K562 (cell line): Measurements from ENCODE around the gene KRTAP10-4. TPM values are rescaled to one million over a fixed set of nuclear protein-coding genes. Genes with fewer than 3 reads are reported as not detected.

Experiments
- ATAC-seq: fragments of 200-7000 bp; cut with Tn5 transposase; 3 replicates; pipeline ENCODE4 v1.9.1; 2020; ENCODE audit warnings: moderate library complexity
- BruUV-seq: library from RNA; stranded (reverse); fragments of 400-500 nt; replicated peaks from 2 replicates; lab custom pipeline; 2021; lab: Mats Ljungman, UMichigan
- CTCF ChIA-PET: fragments of 300-600 bp; formaldehyde crosslinking; extraction: SDS; loops from one replicate; lab custom pipeline; 2021; ENCODE audit warnings: low intra/inter-chr PET ratio; lab: Yijun Ruan, JAX
- POLR2A ChIA-PET: fragments of 300-600, 350-650 bp; sonication (Branson Sonifier 250); formaldehyde crosslinking; extraction: SDS; loops from one replicate; lab custom pipeline; 2021; ENCODE audit warnings: antibody characterized with exemption, inconsistent platforms; lab: Yijun Ruan, JAX
- DNase-seq, 4 experiments: peaks; one replicate each; pipeline versions ENCODE4 v3.0.0 to v3.0.0-alpha.2; 2011 to 2018; ENCODE audit warnings: low spot score in 3 of 4, mixed read lengths in 3 of 4; ENCODE audit errors: extremely low read depth in 1 of 4
- FAIRE-seq: peaks from 2 replicates; lab custom pipeline; 2011; peaks lifted over from hg19 to GRCh38; lab: Jason Lieb, UNC
- H2AFZ ChIP-seq: 2 replicates; pipeline ENCODE4 v1.6.0; 2011; ENCODE audit warnings: low read depth, low read length, control low read depth, inconsistent platforms
- H3K27ac ChIP-seq: fragments of 200-600 bp; 3 replicates; pipeline ENCODE4 v1.8.0; 2011; ENCODE audit warnings: low read depth, mild to moderate bottlenecking, control low read depth, inconsistent platforms, low read length, moderate library complexity, mixed read lengths; ENCODE audit errors: extremely low read depth
- H3K27me3 ChIP-seq, 2 experiments: fragments of 300-600 bp in 1 of 2; 2 replicates in 1 of 2; 3 replicates in 1 of 2; pipeline versions ENCODE4 v1.6.0 to v1.8.0; 2011; ENCODE audit warnings: inconsistent platforms in 2 of 2, low read length in 2 of 2, mild to moderate bottlenecking in 1 of 2, mixed read lengths in 1 of 2, moderate library complexity in 1 of 2; ENCODE audit not compliant: control insufficient read depth in 2 of 2, insufficient read depth in 2 of 2
- H3K36me3 ChIP-seq: fragments of 300-600 bp; 3 replicates; pipeline ENCODE4 v1.8.0; 2011; ENCODE audit warnings: mild to moderate bottlenecking, low read length, inconsistent platforms; ENCODE audit not compliant: control insufficient read depth, insufficient read depth
- H3K4me1 ChIP-seq, 2 experiments: fragments of 200-600 bp in 1 of 2; replicated peaks in 1 of 2; 2 replicates in 1 of 2; 3 replicates in 1 of 2; pipeline versions ENCODE4 v1.5.1 to v1.8.0; 2011; ENCODE audit warnings: inconsistent platforms in 2 of 2, low read length in 2 of 2, mild to moderate bottlenecking in 1 of 2, mixed read lengths in 1 of 2, moderate library complexity in 1 of 2; ENCODE audit not compliant: control insufficient read depth in 2 of 2, insufficient read depth in 2 of 2
- H3K4me2 ChIP-seq: 2 replicates; pipeline ENCODE4 v1.6.1; 2011; ENCODE audit warnings: low read length, control low read depth, inconsistent platforms, mixed read lengths; ENCODE audit not compliant: insufficient read depth
- H3K4me3 ChIP-seq: fragments of 200-600 bp; sonication (generic), shearing (Covaris generic); 2 replicates; pipeline ENCODE4 v1.5.1; 2016; ENCODE audit warnings: control low read depth, inconsistent platforms
- H3K79me2 ChIP-seq: fragments of 200-600 bp; 3 replicates; pipeline ENCODE4 v1.8.0; 2011; ENCODE audit warnings: low read length, inconsistent platforms; ENCODE audit not compliant: control insufficient read depth, insufficient read depth
- H3K9ac ChIP-seq, 2 experiments: 2 replicates each; pipeline versions ENCODE4 v1.6.0 to v1.6.1; 2011; ENCODE audit warnings: low read depth in 2 of 2, low read length in 2 of 2, control low read depth in 1 of 2, inconsistent platforms in 1 of 2, mild to moderate bottlenecking in 1 of 2, mixed read lengths in 1 of 2; ENCODE audit not compliant: insufficient read depth in 1 of 2
- H3K9me1 ChIP-seq: one replicate; pipeline ENCODE4 v1.6.0; 2011; ENCODE audit warnings: inconsistent platforms, mild to moderate bottlenecking, low read length, moderate library complexity; ENCODE audit not compliant: control insufficient read depth, insufficient read depth
- H3K9me3 ChIP-seq: replicated peaks from 2 replicates; pipeline ENCODE4 v1.5.1; 2011; ENCODE audit warnings: low read depth, low read length, inconsistent platforms; ENCODE audit not compliant: control insufficient read depth, insufficient read depth
- H4K20me1 ChIP-seq: replicated peaks from 2 replicates; pipeline ENCODE4 v1.6.1; 2011; ENCODE audit warnings: low read length, inconsistent platforms, mixed read lengths; ENCODE audit not compliant: control insufficient read depth, insufficient read depth
- CBX8 ChIP-seq: fragments of 200-600 bp; sonication (generic); IDR thresholded peaks from 2 replicates; pipeline ENCODE4 v1.6.1; 2012; ENCODE audit warnings: borderline replicate concordance, mixed run types, low read depth, mild to moderate bottlenecking, moderate library complexity, mixed read lengths, low read length, control low read depth, inconsistent platforms; ENCODE audit not compliant: poor library complexity, severe bottlenecking; ENCODE audit errors: extremely low read depth
- HOXB6 ChIP-seq: fragments of 250-450 bp; sonication (Bioruptor Pico); IDR thresholded peaks from 2 replicates; pipeline ENCODE4 v1.5.1; 2022; ENCODE audit warnings: mild to moderate bottlenecking, borderline replicate concordance
- TAL1 ChIP-seq: fragments of 450-650 bp; IDR thresholded peaks from 2 replicates; pipeline ENCODE4 v1.6.1; 2016; ENCODE audit warnings: mild to moderate bottlenecking
- ZNF121 ChIP-seq: sonication (generic); formaldehyde crosslinking; conservative IDR thresholded peaks from 2 replicates; pipeline ENCODE4 v1.8.0; 2022; ENCODE audit warnings: missing genetic modification reagents
- ZNF146 ChIP-seq: IDR thresholded peaks from one replicate; pipeline ENCODE4 v1.6.1; 2018; ENCODE audit warnings: missing compliant biosample characterization; ENCODE audit not compliant: unreplicated experiment
- WGBS: fragments of 100-300 bp; shearing (Covaris generic); methylation state at CpG from one replicate; pipeline ENCODE4 v1.1.6; 2016; ENCODE audit warnings: low coverage, mixed read lengths; ENCODE audit not compliant: insufficient coverage; ENCODE audit errors: missing lambda C conversion rate; 5-methylcytosine and 5-hydroxymethylcytosine counted together
- in situ Hi-C: fragments of 300-500 bp; cut with MboI; formaldehyde crosslinking; loops from 4 replicates; pipeline ENCODE4 v1.15.0; 2018; ENCODE audit warnings: inconsistent platforms, mixed read lengths
- intact Hi-C: fragments of 100-400 bp; cut with micrococcal nuclease; formaldehyde crosslinking; loops from 2 replicates; pipeline ENCODE4 v1.14.2; 2022
- polyA plus RNA-seq, 8 experiments: library from polyadenylated mRNA; depleted of rRNA in 4 of 8; stranded (reverse) in 5 of 8; unstranded in 3 of 8; fragments of >200 nt; fragmentation: Nextera tagmentation in 2 of 8; fragmentation: Illumina TruSeq in 1 of 8; extraction: Ambion mirVana in 2 of 8; extraction: Trizol in 1 of 8; gene quantifications; 2 replicates each; pipeline versions ENCODE4 v1.2.1 to v1.2.3, GENCODE V29; 2011 to 2014; ENCODE audit warnings: inconsistent platforms in 1 of 8, missing spikeins in 1 of 8
- total RNA-seq, 7 experiments: library from RNA; depleted of rRNA in 6 of 7; stranded (reverse); fragments of >200 nt in 6 of 7; fragmentation: Illumina TruSeq in 2 of 7; extraction: Trizol in 2 of 7; gene quantifications; 2 replicates each; pipeline versions ENCODE4 v1.2.1 to v1.2.3, GENCODE V29; 2011 to 2021; ENCODE audit warnings: low replicate concordance in 1 of 7

The KRTAP10-4 gene
- total and polyA plus RNA-seq, 9 of the 15 experiments (the other 6 are each of a cell fraction or from before 2014, with no cell fraction given) = not detected

- H2AFZ ChIP-seq = no peak overlapping the region
- 8% methylated on average over 16 of the region's 16 CpGs for WGBS
- H3K4me1 ChIP-seq = peaks cover 0 to 17% of the 10 kb centered on the region in 2 experiments; a peak in 2 of 5 replicates
- no peak overlapping the region for H3K27ac ChIP-seq
- DNase-seq (no peak), FAIRE-seq (no peak)
- in situ Hi-C loops = no loop called here
- H3K79me2 ChIP-seq = no peaks in the 10 kb centered on the region
- no peaks in the 10 kb centered on the region for H3K9me1 ChIP-seq
- intact Hi-C loops = no loop called here
- TF ChIP-seq ZNF121 (CRISPR knock-in tag) = no peak
- TF ChIP-seq ZNF146 (CRISPR knock-in tag) = no peak
- no peak for TF ChIP-seq HOXB6 (CRISPR knock-in tag)
- TF ChIP-seq TAL1 = no peak
- no peak for TF ChIP-seq CBX8
- TF ChIP-seq, all 486 proteins: peak for 0
- no peak for ATAC-seq
- H3K27me3 ChIP-seq = peaks cover 36 to 58% of the 10 kb centered on the region in 2 experiments
- ChIA-PET CTCF (no interaction called here), POLR2A (interaction anchor here (0.7 to 1.4 kb wide), 2 partner anchors 15 to 25 kb away, joined by 3 read pairs; no protein-coding TSS in a partner anchor)
- BruUV-seq = no TSS peak
- peaks cover 16% of the 10 kb centered on the region; the same call in 1 of the 2 replicates for H4K20me1 ChIP-seq
- no peak overlapping the region for H3K4me3 ChIP-seq
- no peaks in the 10 kb centered on the region; the same call in 1 of the 2 replicates for H3K9me3 ChIP-seq
- H3K9ac ChIP-seq = no peak overlapping the region
- no peak overlapping the region for H3K4me2 ChIP-seq
- no peaks in the 10 kb centered on the region for H3K36me3 ChIP-seq
Measured at GRCh38 chr21:44532712-44533111, 40.8 kb upstream of the KRTAP10-4 start.
